H9 (cell line): Measurements from ENCODE around the gene TYRP1. TPM values are rescaled to one million over a fixed set of nuclear protein-coding genes. Genes with fewer than 3 reads are reported as not detected.

ENCODE experiments used
- DNase-seq: peaks from one replicate; pipeline ENCODE4 v3.0.0-alpha.2; 2017
- H2AFZ ChIP-seq: one replicate; pipeline ENCODE4 v1.6.1; 2013; ENCODE audit warnings: mild to moderate bottlenecking, low read length, control low read depth, moderate library complexity
- H2AK5ac ChIP-seq: 2 replicates; pipeline ENCODE4 v1.6.1; 2013; ENCODE audit warnings: low read length, control low read depth, mixed read lengths; ENCODE audit not compliant: insufficient read length
- H2BK120ac ChIP-seq: one replicate; pipeline ENCODE4 v1.6.1; 2013; ENCODE audit warnings: low read depth, mild to moderate bottlenecking, low read length, control low read depth, inconsistent platforms; ENCODE audit not compliant: poor library complexity, severe bottlenecking
- H2BK12ac ChIP-seq: 2 replicates; pipeline ENCODE4 v1.6.1; 2013; ENCODE audit warnings: low read length, control low read depth, mixed read lengths, low read depth; ENCODE audit not compliant: insufficient read length
- H2BK15ac ChIP-seq: 2 replicates; pipeline ENCODE4 v1.6.1; 2013; ENCODE audit warnings: low read depth, low read length, control low read depth
- H2BK20ac ChIP-seq: one replicate; pipeline ENCODE4 v1.6.1; 2013; ENCODE audit warnings: low read depth, mild to moderate bottlenecking, low read length, control low read depth, inconsistent platforms; ENCODE audit not compliant: poor library complexity, severe bottlenecking
- H2BK5ac ChIP-seq: 2 replicates; pipeline ENCODE4 v1.6.1; 2013; ENCODE audit warnings: low read length, control low read depth, mixed read lengths; ENCODE audit not compliant: insufficient read length
- H3K14ac ChIP-seq: 2 replicates; pipeline ENCODE4 v1.6.1; 2013; ENCODE audit warnings: low read length, control low read depth; ENCODE audit not compliant: insufficient read depth
- H3K18ac ChIP-seq: 2 replicates; pipeline ENCODE4 v1.6.1; 2013; ENCODE audit warnings: low read depth, mild to moderate bottlenecking, mixed read lengths, low read length, control low read depth; ENCODE audit not compliant: insufficient read length
- H3K23ac ChIP-seq: 2 replicates; pipeline ENCODE4 v1.6.1; 2013; ENCODE audit warnings: low read length, control low read depth, mixed read lengths, low read depth; ENCODE audit not compliant: insufficient read length
- H3K23me2 ChIP-seq: 2 replicates; pipeline ENCODE4 v1.6.1; 2013; ENCODE audit warnings: low read depth, mild to moderate bottlenecking, mixed read lengths, low read length, control low read depth; ENCODE audit not compliant: insufficient read length, poor library complexity, severe bottlenecking
- H3K27ac ChIP-seq: 2 replicates; pipeline ENCODE4 v1.5.1; 2013; ENCODE audit warnings: low read length, control low read depth, mixed read lengths, low read depth; ENCODE audit not compliant: insufficient read length
- H3K27me3 ChIP-seq: 2 replicates; pipeline ENCODE4 v1.6.1; 2013; ENCODE audit warnings: low read length, control low read depth, inconsistent platforms; ENCODE audit not compliant: insufficient read depth
- H3K4ac ChIP-seq: 2 replicates; pipeline ENCODE4 v1.6.1; 2013; ENCODE audit warnings: low read depth, mild to moderate bottlenecking, control low read depth, inconsistent platforms, low read length, moderate library complexity
- H3K4me1 ChIP-seq: 2 replicates; pipeline ENCODE4 v1.6.1; 2013; ENCODE audit warnings: low read length, control low read depth, inconsistent platforms; ENCODE audit not compliant: insufficient read depth
- H3K4me2 ChIP-seq: 2 replicates; pipeline ENCODE4 v1.6.1; 2013; ENCODE audit warnings: low read length, control low read depth, mixed read lengths; ENCODE audit not compliant: insufficient read length, insufficient read depth
- H3K56ac ChIP-seq: 2 replicates; pipeline ENCODE4 v1.6.1; 2013; ENCODE audit warnings: low read depth, mild to moderate bottlenecking, mixed read lengths, low read length, control low read depth; ENCODE audit not compliant: insufficient read length
- H3K79me1 ChIP-seq: 2 replicates; pipeline ENCODE4 v1.6.1; 2013; ENCODE audit warnings: low read depth, mild to moderate bottlenecking, moderate library complexity, low read length, control low read depth, inconsistent platforms; ENCODE audit not compliant: insufficient read depth, poor library complexity, severe bottlenecking
- H3K79me2 ChIP-seq: 2 replicates; pipeline ENCODE4 v1.6.1; 2013; ENCODE audit warnings: low read length, control low read depth, inconsistent platforms; ENCODE audit not compliant: insufficient read depth
- H3K9ac ChIP-seq: 2 replicates; pipeline ENCODE4 v1.6.1; 2013; ENCODE audit warnings: low read length, control low read depth, mixed read lengths; ENCODE audit not compliant: insufficient read length; ENCODE audit errors: extremely low read depth
- H3K9me3 ChIP-seq: one replicate; pipeline ENCODE4 v1.6.1; 2013; ENCODE audit warnings: low read depth, low read length, inconsistent platforms; ENCODE audit not compliant: control insufficient read depth
- H3T11ph ChIP-seq: one replicate; pipeline ENCODE4 v1.6.1; 2013; ENCODE audit warnings: mild to moderate bottlenecking, low read length, control low read depth, inconsistent platforms
- H4K20me1 ChIP-seq: one replicate; pipeline ENCODE4 v1.6.1; 2013; ENCODE audit not compliant: control insufficient read depth, insufficient read length, insufficient read depth
- H4K5ac ChIP-seq: 2 replicates; pipeline ENCODE4 v1.6.1; 2013; ENCODE audit warnings: low read depth, mild to moderate bottlenecking, mixed read lengths, low read length, control low read depth; ENCODE audit not compliant: insufficient read length
- H4K8ac ChIP-seq: replicated peaks from 2 replicates; pipeline ENCODE4 v1.6.1; 2013; ENCODE audit warnings: low read length, control low read depth, mixed read lengths, low read depth; ENCODE audit not compliant: insufficient read length
- H4K91ac ChIP-seq: 2 replicates; pipeline ENCODE4 v1.6.1; 2013; ENCODE audit warnings: low read depth, mild to moderate bottlenecking, moderate library complexity, mixed read lengths, low read length, control low read depth; ENCODE audit not compliant: insufficient read length
- H3K27ac Mint-ChIP-seq, 3 experiments: 2 replicates in 2 of 3; 3 replicates in 1 of 3; pipeline ENCODE4 v1.8.0; 2020 to 2021; ENCODE audit warnings: mixed read lengths in 3 of 3, mild to moderate bottlenecking in 1 of 3, moderate library complexity in 1 of 3
- H3K27me3 Mint-ChIP-seq: 2 replicates; pipeline ENCODE4 v1.8.0; 2021; ENCODE audit warnings: low read depth, mild to moderate bottlenecking, moderate library complexity, mixed read lengths
- H3K36me3 Mint-ChIP-seq, 3 experiments: 2 replicates in 2 of 3; 3 replicates in 1 of 3; pipeline ENCODE4 v1.8.0; 2020 to 2021; ENCODE audit warnings: low read depth in 3 of 3, mixed read lengths in 3 of 3; ENCODE audit not compliant: insufficient read depth in 1 of 3
- H3K4me1 Mint-ChIP-seq, 2 experiments: 2 replicates each; pipeline ENCODE4 v1.8.0; 2020; ENCODE audit warnings: mixed read lengths in 2 of 2
- H3K4me3 Mint-ChIP-seq, 2 experiments: 2 replicates in 1 of 2; 3 replicates in 1 of 2; pipeline ENCODE4 v1.8.0; 2020 to 2021; ENCODE audit warnings: mild to moderate bottlenecking in 2 of 2, mixed read lengths in 2 of 2, moderate library complexity in 1 of 2
- H3K9me3 Mint-ChIP-seq, 2 experiments: 2 replicates in 1 of 2; 3 replicates in 1 of 2; pipeline ENCODE4 v1.8.0; 2020; ENCODE audit warnings: mild to moderate bottlenecking in 2 of 2, mixed read lengths in 2 of 2, moderate library complexity in 1 of 2
- CTCF ChIP-seq: fragments of 200-600 bp; sonication (generic); conservative IDR thresholded peaks from 3 replicates; pipeline ENCODE4 v1.8.0; 2021; ENCODE audit warnings: antibody characterized with exemption, mild to moderate bottlenecking
- WGBS: extraction: QIAGEN DNeasy Blood & Tissue Kit; methylation state at CpG from one replicate; pipeline ENCODE4 v1.1.7; 2013; ENCODE audit warnings: missing lambda C conversion rate, low lambda C conversion rate, mixed read lengths; ENCODE audit not compliant: insufficient read length; ENCODE audit errors: extremely low coverage; 5-methylcytosine and 5-hydroxymethylcytosine counted together
- total RNA-seq: library from RNA; stranded (reverse); gene quantifications from 2 replicates; pipeline ENCODE4 v1.2.1, GENCODE V29; 2021

The TYRP1 gene
- total RNA-seq, 1 experiment from 2014 or later, result not detected

- H3K18ac ChIP-seq, result no peak overlapping the region
- H3K36me3 Mint-ChIP-seq, result no peaks in the 10 kb centered on the region
- no peaks in the 10 kb centered on the region for H3K9me3 Mint-ChIP-seq
- peaks cover 6 to 7% of the 10 kb centered on the region in 2 experiments; a peak in 2 of 4 replicates for H3K4me1 Mint-ChIP-seq
- no peak overlapping the region for H2BK120ac ChIP-seq
- no peak overlapping the region for H3K4me3 Mint-ChIP-seq
- no peak overlapping the region for H3K9ac ChIP-seq
- no peaks in the 10 kb centered on the region for H3K79me1 ChIP-seq
- H3K27ac Mint-ChIP-seq, result no peak overlapping the region
- WGBS, result no CpG with 5 or more reads among the region's 2 CpGs
- H2BK12ac ChIP-seq, result no peak overlapping the region
- no peaks in the 10 kb centered on the region for H3K23me2 ChIP-seq
- H2AK5ac ChIP-seq, result no peak overlapping the region
- no peak overlapping the region for H3K4ac ChIP-seq
- no peak overlapping the region for H4K91ac ChIP-seq
- DNase-seq, result no peak
- no peaks in the 10 kb centered on the region for H3K4me1 ChIP-seq
- no peaks in the 10 kb centered on the region for H3K27me3 ChIP-seq
- no peak overlapping the region for H2BK5ac ChIP-seq
- no peaks in the 10 kb centered on the region for H3K27me3 Mint-ChIP-seq
- H2BK20ac ChIP-seq, result no peak overlapping the region
- no peak overlapping the region for H3K4me2 ChIP-seq
- no peak overlapping the region for H4K5ac ChIP-seq
- no peak overlapping the region for H2AFZ ChIP-seq
- H3K23ac ChIP-seq, result no peak overlapping the region
- H3K79me2 ChIP-seq, result no peaks in the 10 kb centered on the region
- H3K9me3 ChIP-seq, result no peaks in the 10 kb centered on the region
- H3K27ac ChIP-seq, result no peak overlapping the region
- peak; percentile 56 for TF ChIP-seq CTCF
- H3T11ph ChIP-seq, result no peak overlapping the region
- no peak overlapping the region for H2BK15ac ChIP-seq
- no peak overlapping the region for H3K14ac ChIP-seq
- H3K56ac ChIP-seq, result no peak overlapping the region
- H4K8ac ChIP-seq, result no peak overlapping the region
- no peaks in the 10 kb centered on the region for H4K20me1 ChIP-seq
Measured at GRCh38 chr9:12666813-12667212, 26.4 kb upstream of the TYRP1 start.
